Activated T-cell treated with anti-CD3 and anti-CD28 coated beads, Interleukin-2, amount 50 U/mL, for 72 hours (primary cell): ENCODE results near the gene C1QTNF12. TPM values are rescaled to one million over a fixed set of nuclear protein-coding genes. Genes with fewer than 3 reads are reported as not detected.

ENCODE experiments used
- ATAC-seq, 2 donors: fragments of 150-1000 bp; cut with Tn5 transposase; replicated peaks in 1 of 2; 2 replicates each; pipeline ENCODE4 v1.10.0; 2021; ENCODE audit warnings: moderate library complexity in 2 of 2, mild to moderate bottlenecking in 1 of 2
- DNase-seq, 2 donors: peaks; one replicate each; pipeline ENCODE4 v3.0.0; 2021 to 2022; ENCODE audit warnings: mixed read lengths in 1 of 2
- H3K27ac Mint-ChIP-seq: one replicate; pipeline ENCODE4 v1.8.0; 2022; ENCODE audit warnings: mild to moderate bottlenecking, moderate library complexity, mixed read lengths
- H3K27me3 Mint-ChIP-seq: one replicate; pipeline ENCODE4 v1.8.0; 2022; ENCODE audit warnings: low read depth, mixed read lengths
- H3K36me3 Mint-ChIP-seq, 2 donors: one replicate each; pipeline ENCODE4 v1.8.0; 2022; ENCODE audit warnings: mixed read lengths in 2 of 2, mild to moderate bottlenecking in 1 of 2; ENCODE audit not compliant: insufficient read depth in 2 of 2
- H3K4me1 Mint-ChIP-seq: one replicate; pipeline ENCODE4 v1.8.0; 2022; ENCODE audit warnings: low read depth, mixed read lengths
- H3K4me3 Mint-ChIP-seq, 2 donors: one replicate each; pipeline ENCODE4 v1.8.0; 2022; ENCODE audit warnings: mild to moderate bottlenecking in 2 of 2, mixed read lengths in 2 of 2, moderate library complexity in 2 of 2
- H3K9me3 Mint-ChIP-seq, 2 donors: one replicate each; pipeline ENCODE4 v1.8.0; 2022; ENCODE audit warnings: mixed read lengths in 2 of 2
- total RNA-seq, 2 donors: library from RNA; stranded (reverse); gene quantifications; one replicate each; pipeline ENCODE4 v1.2.3, GENCODE V29; 2022

Gene C1QTNF12
- total RNA-seq, 2 donors from 2014 or later, result 8.1 to 14.2 TPM

DNA sequence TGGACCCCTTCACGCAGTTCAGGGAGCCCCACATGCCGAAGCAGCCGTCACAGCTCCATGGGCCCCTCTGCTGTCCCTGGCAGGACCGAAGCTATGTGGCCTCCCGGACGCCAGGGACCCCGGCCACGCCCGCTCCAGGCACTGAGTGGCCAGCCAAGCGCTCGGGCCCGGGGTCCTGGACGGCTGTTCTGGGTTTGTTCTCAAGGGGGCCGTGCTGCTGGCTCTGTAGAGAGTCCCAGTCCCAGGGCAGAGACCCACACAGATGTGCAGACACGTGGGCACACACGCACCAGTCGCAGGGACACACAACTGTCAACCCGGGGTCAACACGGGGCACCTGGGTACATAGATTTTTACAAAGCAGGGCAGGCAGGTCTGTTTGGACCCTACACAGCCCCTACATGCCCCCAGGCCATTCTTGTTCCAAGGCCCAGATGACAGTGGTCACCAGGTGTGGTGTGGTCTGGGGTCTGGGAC is 7.8 kb downstream of the C1QTNF12 start:
- no peak for ATAC-seq
- H3K9me3 Mint-ChIP-seq, result no peaks in the 10 kb centered on the region
- H3K4me3 Mint-ChIP-seq, result no peak overlapping the region
- peaks cover 11% of the 10 kb centered on the region for H3K4me1 Mint-ChIP-seq
- H3K27me3 Mint-ChIP-seq, result no peaks in the 10 kb centered on the region
- no peaks in the 10 kb centered on the region for H3K36me3 Mint-ChIP-seq
- H3K27ac Mint-ChIP-seq, result no peak overlapping the region
- no peak for DNase-seq

DNA sequence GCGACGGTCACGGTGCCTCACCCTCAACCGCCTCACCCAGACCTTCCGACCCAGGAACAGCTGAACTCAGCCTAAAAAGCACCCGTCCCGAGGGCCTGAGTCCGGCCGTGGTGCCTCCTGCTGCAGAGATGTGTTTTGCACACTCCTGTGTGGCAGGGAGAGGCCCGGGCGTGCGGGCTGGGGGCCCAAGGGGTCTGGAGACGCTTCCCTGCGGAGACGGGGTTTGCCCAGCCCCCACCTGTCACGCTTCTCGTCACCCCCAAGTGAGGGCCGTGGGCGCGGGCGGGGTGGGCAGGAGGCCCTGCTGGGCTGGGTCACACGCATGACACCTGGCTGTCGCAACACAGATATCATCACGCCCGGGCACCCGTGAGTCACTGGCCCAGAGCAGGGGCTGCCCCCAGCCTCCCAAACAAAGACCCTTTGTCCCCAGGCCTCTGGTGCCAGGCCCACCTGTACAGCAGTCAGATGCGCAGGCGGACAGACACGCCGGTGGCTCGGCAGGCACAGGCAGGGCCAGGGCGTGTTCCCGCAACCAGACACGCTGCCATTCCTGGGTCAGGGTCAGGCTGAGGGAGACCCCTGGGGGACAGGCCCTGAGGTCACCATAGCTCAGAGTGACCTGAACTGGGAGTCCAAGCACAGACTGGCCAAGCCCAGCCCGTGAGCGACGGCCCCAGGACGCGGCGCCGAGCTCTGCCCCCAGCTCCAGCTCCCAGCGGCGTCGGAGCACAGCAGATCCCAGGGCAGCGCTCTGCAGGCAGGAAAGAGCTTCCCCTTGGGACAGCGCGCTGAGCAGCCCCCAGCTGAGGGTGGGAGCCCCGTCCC is 8.4 kb downstream of the C1QTNF12 start:
- Mint-ChIP-seq H3K9me3 (peaks cover 0 to 1% of the 10 kb centered on the region in 2 donors), H3K4me1 (peaks cover 17% of the 10 kb centered on the region), H3K27me3 (no peaks in the 10 kb centered on the region), H3K4me3 (no peak overlapping the region), H3K36me3 (peaks cover 3% of the 10 kb centered on the region in 2 donors), H3K27ac (no peak overlapping the region)
- DNase-seq, result no peak
- ATAC-seq, result peak; percentile 22 to 49

DNA sequence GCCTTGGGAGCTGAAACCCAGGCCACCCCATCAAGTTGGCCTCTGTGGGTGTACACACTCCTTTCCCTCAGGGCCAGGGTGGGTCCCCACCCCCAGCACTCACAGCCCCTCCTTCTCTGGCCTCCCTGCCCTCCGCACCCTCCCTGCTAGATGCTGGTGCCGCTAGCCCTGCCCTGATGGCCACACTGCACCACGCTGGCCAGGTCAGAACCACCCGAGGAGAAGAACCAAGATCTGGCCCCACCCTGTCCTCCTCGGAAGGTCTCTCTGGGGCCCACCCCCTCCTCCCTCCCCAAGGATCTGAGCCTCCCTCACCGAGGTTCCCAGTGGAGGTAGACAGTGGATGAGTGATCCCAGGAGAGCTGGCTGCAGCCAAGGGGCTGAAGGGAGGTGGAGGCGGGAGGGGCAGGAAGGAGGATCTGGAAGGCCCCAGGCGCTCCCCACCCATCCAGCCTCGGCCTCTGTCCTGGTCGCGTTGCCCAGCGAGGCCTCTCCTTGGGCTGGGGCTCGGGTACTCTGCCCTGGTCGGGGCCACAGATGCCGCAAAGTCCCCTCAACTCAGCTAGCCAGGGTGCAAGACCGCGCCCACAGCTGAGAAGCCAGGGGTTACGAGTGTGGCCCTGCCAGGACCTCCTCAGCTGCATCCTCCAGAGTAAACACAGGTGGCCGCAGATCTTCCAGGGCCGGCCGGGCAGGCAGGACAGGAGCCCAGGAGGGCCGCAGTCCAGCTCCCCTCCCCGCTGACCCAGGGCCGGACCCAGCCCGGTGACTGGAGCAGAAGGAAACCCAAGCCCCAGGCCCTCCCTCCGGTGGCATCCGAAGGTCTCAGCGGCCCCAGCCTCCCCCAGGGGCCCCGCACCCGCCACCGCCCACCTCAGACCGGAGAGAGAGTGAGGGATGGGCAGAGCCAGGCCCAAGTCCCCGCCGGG is 9.3 kb downstream of the C1QTNF12 start:
- ATAC-seq (no peak), DNase-seq (no peak)
- Mint-ChIP-seq H3K9me3 (peaks cover 0 to 1% of the 10 kb centered on the region in 2 donors), H3K4me1 (peaks cover 17% of the 10 kb centered on the region), H3K36me3 (peaks cover 3% of the 10 kb centered on the region in 2 donors), H3K27ac (no peak overlapping the region), H3K27me3 (no peaks in the 10 kb centered on the region), H3K4me3 (no peak overlapping the region)

DNA sequence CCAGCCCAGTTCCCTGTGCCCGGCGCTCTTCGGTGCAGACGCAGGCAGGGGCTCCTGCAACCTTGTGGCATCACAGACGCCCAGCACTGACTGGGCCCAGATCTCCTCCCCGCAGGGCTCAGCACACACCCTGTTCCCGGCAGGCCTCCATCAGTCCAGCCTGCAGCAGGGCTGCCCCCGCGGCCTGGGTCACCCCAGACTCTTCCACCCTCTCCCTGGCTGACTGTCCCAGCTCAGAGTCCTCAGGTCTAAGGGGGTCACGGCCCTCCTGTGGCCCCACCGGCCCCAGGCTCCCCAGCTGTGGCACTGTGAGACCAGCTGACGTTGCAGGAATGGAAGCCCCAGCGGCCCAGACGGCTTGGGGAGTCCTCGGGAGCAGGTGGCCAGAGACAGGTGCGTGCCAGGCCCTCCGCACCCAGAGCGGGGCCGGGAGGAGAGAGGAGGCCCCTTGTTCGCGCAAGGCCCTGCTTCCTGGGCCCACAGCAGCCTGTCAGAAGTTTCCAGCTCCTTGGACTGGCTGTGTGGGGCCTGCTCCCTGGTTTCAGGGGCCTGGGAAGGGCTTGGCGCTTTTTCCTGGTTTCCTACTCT is 10.3 kb downstream of the C1QTNF12 start:
- Mint-ChIP-seq H3K4me1 (peaks cover 17% of the 10 kb centered on the region), H3K27ac (no peak overlapping the region), H3K4me3 (no peak overlapping the region), H3K36me3 (peaks cover 3 to 5% of the 10 kb centered on the region in 2 donors), H3K9me3 (peaks cover 0 to 1% of the 10 kb centered on the region in 2 donors), H3K27me3 (no peaks in the 10 kb centered on the region)
- no peak for DNase-seq
- ATAC-seq, result no peak

DNA sequence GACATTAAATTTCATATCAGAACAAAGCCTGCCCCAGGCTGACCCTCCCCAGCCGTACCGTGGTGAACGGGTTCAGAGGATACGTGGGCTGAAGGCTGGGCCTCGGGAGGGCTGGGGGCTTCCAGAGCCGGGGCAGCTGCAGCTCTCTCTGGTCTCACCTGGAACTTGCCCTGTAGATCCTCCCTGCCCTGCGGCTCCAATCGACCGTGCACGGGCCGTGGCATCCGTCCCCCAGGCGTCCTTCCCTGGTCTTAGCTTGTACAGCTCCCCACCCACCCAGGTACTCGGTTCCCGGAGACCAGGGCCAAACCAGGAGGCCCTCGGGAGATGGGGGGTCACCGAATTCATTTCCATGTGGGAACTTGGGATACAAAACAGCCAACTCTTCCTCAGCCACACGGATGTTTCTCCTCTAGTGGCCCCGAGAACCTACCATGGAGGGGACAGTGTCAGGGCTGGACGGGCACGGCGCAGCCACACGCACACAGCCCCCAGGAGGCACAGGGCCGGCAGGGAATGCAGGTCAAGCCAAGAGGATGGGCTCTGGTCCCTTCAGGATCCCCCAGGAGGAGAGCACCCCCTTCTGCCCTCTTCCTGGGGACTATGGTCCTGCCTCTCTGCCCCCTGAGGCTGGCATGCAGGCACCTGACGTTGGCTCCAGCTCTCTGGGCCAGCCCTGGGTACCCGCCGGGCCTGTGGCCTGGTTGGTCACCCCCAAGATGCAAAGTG is 11.3 kb downstream of the C1QTNF12 start:
- ATAC-seq (no peak), DNase-seq (no peak)
- Mint-ChIP-seq H3K36me3 (peaks cover 7 to 12% of the 10 kb centered on the region in 2 donors), H3K27ac (no peak overlapping the region), H3K9me3 (peaks cover 0 to 1% of the 10 kb centered on the region in 2 donors), H3K4me1 (peaks cover 27% of the 10 kb centered on the region), H3K4me3 (no peak overlapping the region), H3K27me3 (no peaks in the 10 kb centered on the region)

DNA sequence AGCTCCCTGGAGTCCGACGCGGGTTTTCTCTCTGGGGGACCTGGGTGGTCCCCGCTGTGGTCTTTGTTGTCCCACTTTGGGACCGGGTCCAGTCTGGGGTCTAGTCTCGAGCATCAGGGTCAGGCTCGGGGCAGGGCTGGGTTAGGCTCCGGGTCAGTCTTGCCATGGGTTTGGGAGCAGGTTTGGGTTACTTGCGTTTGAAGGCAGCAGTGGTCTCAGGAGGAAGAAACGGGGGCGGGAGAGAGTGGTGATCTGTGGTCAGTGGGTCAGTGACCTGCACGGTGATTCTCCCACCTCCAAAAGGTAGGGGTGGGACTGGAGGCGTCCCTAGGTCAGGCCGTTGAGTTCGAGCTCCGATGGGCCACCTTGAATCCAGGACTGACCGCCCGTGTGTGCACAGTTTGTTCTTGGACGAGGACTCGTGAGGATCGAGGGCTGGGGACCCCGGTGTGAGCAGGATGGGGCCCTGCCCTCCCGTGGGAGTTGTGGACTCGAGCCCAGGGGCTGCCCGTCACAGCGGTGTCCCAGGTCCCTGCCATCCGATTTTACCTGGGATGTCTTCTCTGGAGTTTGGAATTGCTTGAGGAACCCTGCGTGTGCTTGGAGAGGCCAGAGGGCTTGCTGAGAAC is 12.2 kb downstream of the C1QTNF12 start:
- Mint-ChIP-seq H3K27ac (peak overlapping the region; percentile 98), H3K36me3 (peaks cover 7 to 18% of the 10 kb centered on the region in 2 donors), H3K4me1 (peaks cover 36% of the 10 kb centered on the region), H3K9me3 (peaks cover 0 to 1% of the 10 kb centered on the region in 2 donors), H3K4me3 (peak overlapping the region; percentile 84 to 96), H3K27me3 (no peaks in the 10 kb centered on the region)
- no peak for ATAC-seq
- no peak for DNase-seq

DNA sequence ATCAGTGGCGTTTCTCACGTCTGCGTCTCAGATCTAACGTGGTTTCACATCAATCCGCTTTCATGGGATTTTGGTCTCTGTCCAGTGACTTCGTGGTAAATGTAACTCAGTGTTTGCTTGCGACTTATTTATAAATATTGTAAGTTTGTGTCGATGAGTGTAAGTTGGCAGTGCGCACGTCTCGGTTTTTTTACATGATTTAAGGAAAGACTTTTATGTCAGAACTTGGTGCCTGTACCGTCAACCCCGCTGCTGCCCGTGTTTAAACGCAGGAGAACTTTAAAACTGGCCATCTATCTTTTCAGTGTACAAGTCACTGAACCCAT is 13.0 kb downstream of the C1QTNF12 start:
- Mint-ChIP-seq H3K27me3 (no peaks in the 10 kb centered on the region), H3K27ac (peak overlapping the region; percentile 98), H3K9me3 (peaks cover 0 to 1% of the 10 kb centered on the region in 2 donors), H3K4me3 (peak overlapping the region; percentile 84 to 96), H3K4me1 (peaks cover 37% of the 10 kb centered on the region), H3K36me3 (peaks cover 7 to 18% of the 10 kb centered on the region in 2 donors)
- DNase-seq (no peak), ATAC-seq (no peak)

DNA sequence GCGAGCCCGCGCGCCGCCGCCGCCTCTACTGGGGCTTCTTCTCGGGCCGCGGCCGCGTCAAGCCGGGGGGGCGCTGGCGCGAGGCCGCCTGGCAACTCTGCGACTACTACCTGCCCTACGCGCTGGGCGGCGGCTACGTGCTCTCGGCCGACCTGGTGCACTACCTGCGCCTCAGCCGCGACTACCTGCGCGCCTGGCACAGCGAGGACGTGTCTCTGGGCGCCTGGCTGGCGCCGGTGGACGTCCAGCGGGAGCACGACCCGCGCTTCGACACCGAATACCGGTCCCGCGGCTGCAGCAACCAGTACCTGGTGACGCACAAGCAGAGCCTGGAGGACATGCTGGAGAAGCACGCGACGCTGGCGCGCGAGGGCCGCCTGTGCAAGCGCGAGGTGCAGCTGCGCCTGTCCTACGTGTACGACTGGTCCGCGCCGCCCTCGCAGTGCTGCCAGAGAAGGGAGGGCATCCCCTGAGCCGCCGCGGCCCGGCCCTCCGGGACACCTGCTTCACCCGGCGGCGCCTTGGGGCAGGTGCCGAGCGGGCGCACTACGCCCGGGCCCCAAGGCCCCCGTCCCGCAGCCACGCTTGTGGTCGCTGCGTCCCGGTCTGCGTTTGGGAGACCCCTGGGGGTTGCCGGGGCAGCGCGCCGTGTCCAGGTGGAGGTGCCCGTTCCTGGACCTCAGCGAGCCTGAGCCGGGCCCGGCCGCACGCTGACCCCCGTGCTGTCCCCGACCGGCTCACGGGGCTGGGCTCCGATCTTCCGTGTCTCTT is 13.5 kb downstream of the C1QTNF12 start:
- Mint-ChIP-seq H3K4me1 (peaks cover 37% of the 10 kb centered on the region), H3K36me3 (peaks cover 7 to 18% of the 10 kb centered on the region in 2 donors), H3K9me3 (peaks cover 0 to 1% of the 10 kb centered on the region in 2 donors), H3K27me3 (no peaks in the 10 kb centered on the region), H3K27ac (peak overlapping the region; percentile 98), H3K4me3 (peak overlapping the region; percentile 84 to 96)
- no peak for ATAC-seq
- no peak for DNase-seq

DNA sequence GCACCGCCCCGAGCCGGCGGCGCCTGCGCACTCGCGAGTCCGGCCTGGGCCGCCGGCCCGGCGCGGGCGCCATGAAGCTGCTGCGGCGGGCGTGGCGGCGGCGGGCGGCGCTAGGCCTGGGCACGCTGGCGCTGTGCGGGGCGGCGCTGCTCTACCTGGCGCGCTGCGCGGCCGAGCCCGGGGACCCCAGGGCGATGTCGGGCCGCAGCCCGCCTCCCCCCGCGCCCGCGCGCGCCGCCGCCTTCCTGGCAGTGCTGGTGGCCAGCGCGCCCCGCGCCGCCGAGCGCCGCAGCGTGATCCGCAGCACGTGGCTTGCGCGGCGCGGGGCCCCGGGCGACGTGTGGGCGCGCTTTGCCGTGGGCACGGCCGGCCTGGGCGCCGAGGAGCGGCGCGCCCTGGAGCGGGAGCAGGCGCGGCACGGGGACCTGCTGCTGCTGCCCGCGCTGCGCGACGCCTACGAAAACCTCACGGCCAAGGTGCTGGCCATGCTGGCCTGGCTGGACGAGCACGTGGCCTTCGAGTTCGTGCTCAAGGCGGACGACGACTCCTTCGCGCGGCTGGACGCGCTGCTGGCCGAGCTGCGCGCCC is 14.2 kb downstream of the C1QTNF12 start, which contains the start of gene B3GALT6:
Gene B3GALT6, plus strand, starts transcription at position 30 of the 588 bp plus-strand sequence. Its CDS starts 42 bp downstream, at position 72.
- Mint-ChIP-seq H3K4me3 (peak within 1 kb of the TSS; percentile 93 to 100), H3K36me3 (peaks cover 7 to 18% of the 10 kb centered on the region in 2 donors)
- no peak for DNase-seq

DNA sequence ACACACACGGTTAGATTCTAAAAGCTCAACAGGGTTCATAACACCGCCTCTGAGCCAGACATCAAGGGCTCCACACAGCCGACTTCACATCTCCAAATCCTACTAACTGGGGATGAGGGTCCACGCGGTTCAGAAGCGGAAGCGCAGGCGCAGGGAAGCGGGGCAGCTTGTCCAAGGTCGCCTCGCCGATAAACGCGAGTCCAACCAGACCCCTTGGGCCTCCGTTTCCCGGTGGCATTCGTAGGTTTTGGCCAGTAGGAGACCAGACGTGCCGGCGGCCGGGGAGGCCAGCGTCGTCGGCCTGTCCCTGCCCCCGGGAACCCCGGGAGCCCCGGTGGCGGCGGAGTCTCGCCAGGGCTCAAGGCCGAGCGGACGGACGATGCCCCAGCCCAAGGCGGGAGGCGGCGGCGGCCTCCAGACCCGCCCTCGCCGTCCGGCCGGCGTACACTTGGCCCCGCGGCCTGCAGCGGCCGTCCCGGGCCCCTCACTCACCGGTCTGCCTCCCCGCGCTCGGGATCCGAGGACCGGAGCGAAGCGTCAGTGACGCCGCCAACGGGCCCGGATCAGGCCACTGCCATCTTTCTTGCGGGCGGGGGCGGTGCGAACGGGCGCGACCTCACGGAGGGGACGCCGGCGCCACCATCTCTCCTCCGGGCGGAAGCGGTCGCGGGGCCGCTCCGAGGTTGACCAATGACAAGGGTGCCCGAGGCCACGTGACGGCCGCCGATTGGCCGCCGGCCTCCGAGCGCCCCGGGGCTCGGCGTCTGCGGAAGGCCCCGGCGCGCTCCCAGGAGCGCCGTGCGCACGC is 14.9 kb downstream of the C1QTNF12 start, which contains the start of gene SDF4:
Gene SDF4, minus strand, starts transcription at position 602 of the 808 bp plus-strand sequence. CDS start 3,229 bp downstream, outside the sequence.
- H3K36me3 Mint-ChIP-seq, result peaks cover 7 to 18% of the 10 kb centered on the region in 2 donors
- H3K4me3 Mint-ChIP-seq, result peak within 1 kb of the TSS; percentile 93 to 100
- ATAC-seq, result peak; percentile 96 to 97
- H3K4me1 Mint-ChIP-seq, result peaks cover 37% of the 10 kb centered on the region
- H3K9me3 Mint-ChIP-seq, result peaks cover 0 to 1% of the 10 kb centered on the region in 2 donors
- DNase-seq, result peak; percentile 98
- H3K27me3 Mint-ChIP-seq, result no peaks in the 10 kb centered on the region
- H3K27ac Mint-ChIP-seq, result peak within 1 kb of the TSS; percentile 99

More for the DNA sequence above, 14.2 kb downstream of the C1QTNF12 start, which contains the start of gene B3GALT6:
- no peaks in the 10 kb centered on the region for H3K27me3 Mint-ChIP-seq
- ATAC-seq, result no peak
- peaks cover 37% of the 10 kb centered on the region for H3K4me1 Mint-ChIP-seq
- H3K27ac Mint-ChIP-seq, result peak within 1 kb of the TSS; percentile 99
- peaks cover 0 to 1% of the 10 kb centered on the region in 2 donors for H3K9me3 Mint-ChIP-seq
